ENCODE measurements around the gene PTEN. TPM values are rescaled to one million over a fixed set of nuclear protein-coding genes. Genes with fewer than 3 reads are reported as not detected.
A peak's percentile ranks its signal among the peaks of the same experiment; 100 is the strongest.

PTEN gene
- total RNA-seq, 2 experiments from 2014 or later: 44.5 to 50.8 TPM

GRCh38 chr10:87915406-87915805 is 52.0 kb downstream of the PTEN start:
- Mint-ChIP-seq H3K4me3 (no peak overlapping the region), H3K27ac (no peak overlapping the region), H3K4me1 (peaks cover 28% of the 10 kb centered on the region), H3K9me3 (peaks cover 34% of the 10 kb centered on the region), H3K36me3 (peaks cover 53% of the 10 kb centered on the region), H3K27me3 (no peaks in the 10 kb centered on the region)
- DNase-seq: no peak

- Mint-ChIP-seq H3K9me3 (peaks cover 30% of the 10 kb centered on the region), H3K4me3 (no peak overlapping the region), H3K4me1 (peaks cover 28% of the 10 kb centered on the region), H3K36me3 (peaks cover 50% of the 10 kb centered on the region), H3K27me3 (no peaks in the 10 kb centered on the region), H3K27ac (no peak overlapping the region)
- no peak for DNase-seq
These were observed 52.6 kb downstream of the PTEN start for GRCh38 chr10:87915989-87916388.

- peaks cover 48% of the 10 kb centered on the region for H3K36me3 Mint-ChIP-seq
- no peak for DNase-seq
- H3K27ac Mint-ChIP-seq: no peak overlapping the region
- no peaks in the 10 kb centered on the region for H3K27me3 Mint-ChIP-seq
- no peak overlapping the region for H3K4me3 Mint-ChIP-seq
- peaks cover 26% of the 10 kb centered on the region for H3K9me3 Mint-ChIP-seq
- peaks cover 28% of the 10 kb centered on the region for H3K4me1 Mint-ChIP-seq
These were observed 53.1 kb downstream of the PTEN start for GRCh38 chr10:87916515-87916914.

- H3K36me3 Mint-ChIP-seq: peaks cover 45% of the 10 kb centered on the region
These were observed 54.9 kb downstream of the PTEN start for GRCh38 chr10:87918254-87918859.

GRCh38 chr10:87920538-87920937 is 57.1 kb downstream of the PTEN start:
- Mint-ChIP-seq H3K4me3 (no peak overlapping the region), H3K36me3 (peaks cover 43% of the 10 kb centered on the region), H3K9me3 (peaks cover 5% of the 10 kb centered on the region), H3K27me3 (no peaks in the 10 kb centered on the region), H3K27ac (no peak overlapping the region), H3K4me1 (peaks cover 57% of the 10 kb centered on the region)
- DNase-seq: no peak

More at GRCh38 chr10:87918254-87918859, 54.9 kb downstream of the PTEN start:
- Mint-ChIP-seq H3K27me3 (no peaks in the 10 kb centered on the region), H3K27ac (peak overlapping the region; percentile 17), H3K4me3 (peak overlapping the region; percentile 44), H3K9me3 (peaks cover 12% of the 10 kb centered on the region), H3K4me1 (peaks cover 39% of the 10 kb centered on the region)
- DNase-seq: no peak

- H3K9me3 Mint-ChIP-seq: peaks cover 5% of the 10 kb centered on the region
- no peaks in the 10 kb centered on the region for H3K27me3 Mint-ChIP-seq
- DNase-seq: no peak
- peaks cover 56% of the 10 kb centered on the region for H3K36me3 Mint-ChIP-seq
- H3K4me1 Mint-ChIP-seq: peaks cover 62% of the 10 kb centered on the region
- no peak overlapping the region for H3K4me3 Mint-ChIP-seq
- no peak overlapping the region for H3K27ac Mint-ChIP-seq
These were observed 58.7 kb downstream of the PTEN start for GRCh38 chr10:87921931-87922688.

GRCh38 chr10:87923233-87923632 is 59.8 kb downstream of the PTEN start:
- Mint-ChIP-seq H3K27ac (no peak overlapping the region), H3K4me3 (no peak overlapping the region), H3K36me3 (peaks cover 65% of the 10 kb centered on the region), H3K27me3 (no peaks in the 10 kb centered on the region), H3K9me3 (peaks cover 5% of the 10 kb centered on the region), H3K4me1 (peaks cover 62% of the 10 kb centered on the region)
- no peak for DNase-seq

- no peaks in the 10 kb centered on the region for H3K27me3 Mint-ChIP-seq
- H3K4me1 Mint-ChIP-seq: peaks cover 66% of the 10 kb centered on the region
- H3K9me3 Mint-ChIP-seq: peaks cover 5% of the 10 kb centered on the region
- peaks cover 65% of the 10 kb centered on the region for H3K36me3 Mint-ChIP-seq
- no peak for DNase-seq
- no peak overlapping the region for H3K27ac Mint-ChIP-seq
- no peak overlapping the region for H3K4me3 Mint-ChIP-seq
These were observed 62.1 kb downstream of the PTEN start for GRCh38 chr10:87925570-87925969.

- H3K27ac Mint-ChIP-seq: no peak overlapping the region
- H3K9me3 Mint-ChIP-seq: peaks cover 5% of the 10 kb centered on the region
- H3K4me3 Mint-ChIP-seq: no peak overlapping the region
- peaks cover 75% of the 10 kb centered on the region for H3K4me1 Mint-ChIP-seq
- H3K27me3 Mint-ChIP-seq: no peaks in the 10 kb centered on the region
- no peak for DNase-seq
- peaks cover 58% of the 10 kb centered on the region for H3K36me3 Mint-ChIP-seq
These were observed 63.7 kb downstream of the PTEN start for GRCh38 chr10:87927091-87927490.

GRCh38 chr10:87928996-87929395 is 65.6 kb downstream of the PTEN start:
- Mint-ChIP-seq H3K36me3 (peaks cover 50% of the 10 kb centered on the region), H3K9me3 (peaks cover 2% of the 10 kb centered on the region), H3K4me3 (no peak overlapping the region), H3K27ac (peak overlapping the region; percentile 72), H3K4me1 (peaks cover 63% of the 10 kb centered on the region), H3K27me3 (no peaks in the 10 kb centered on the region)
- no peak for DNase-seq

GRCh38 chr10:87930141-87930540 is 66.7 kb downstream of the PTEN start:
- no peak overlapping the region for H3K27ac Mint-ChIP-seq
- H3K36me3 Mint-ChIP-seq: peaks cover 45% of the 10 kb centered on the region
- H3K4me3 Mint-ChIP-seq: no peak overlapping the region
- H3K4me1 Mint-ChIP-seq: peaks cover 53% of the 10 kb centered on the region
- DNase-seq: no peak
- no peaks in the 10 kb centered on the region for H3K9me3 Mint-ChIP-seq
- no peaks in the 10 kb centered on the region for H3K27me3 Mint-ChIP-seq

GRCh38 chr10:87930934-87931835 is 67.8 kb downstream of the PTEN start:
- DNase-seq: no peak
- Mint-ChIP-seq H3K27ac (no peak overlapping the region), H3K9me3 (no peaks in the 10 kb centered on the region), H3K36me3 (peaks cover 45% of the 10 kb centered on the region), H3K4me3 (no peak overlapping the region), H3K27me3 (no peaks in the 10 kb centered on the region), H3K4me1 (peaks cover 51% of the 10 kb centered on the region)

- Mint-ChIP-seq H3K4me1 (peaks cover 49% of the 10 kb centered on the region), H3K36me3 (peaks cover 44% of the 10 kb centered on the region), H3K9me3 (no peaks in the 10 kb centered on the region), H3K27me3 (no peaks in the 10 kb centered on the region), H3K27ac (no peak overlapping the region), H3K4me3 (no peak overlapping the region)
- DNase-seq: no peak
These were observed 68.4 kb downstream of the PTEN start for GRCh38 chr10:87931836-87932230.

GRCh38 chr10:87935290-87936141 is 72.1 kb downstream of the PTEN start:
- no peaks in the 10 kb centered on the region for H3K27me3 Mint-ChIP-seq
- no peak overlapping the region for H3K4me3 Mint-ChIP-seq
- no peak for DNase-seq
- no peak overlapping the region for H3K27ac Mint-ChIP-seq
- H3K36me3 Mint-ChIP-seq: peaks cover 36% of the 10 kb centered on the region
- H3K4me1 Mint-ChIP-seq: peaks cover 32% of the 10 kb centered on the region
- no peaks in the 10 kb centered on the region for H3K9me3 Mint-ChIP-seq

Measured in activated naive CD8-positive, alpha-beta T cell treated with anti-CD3 and anti-CD28 coated beads for 36 hours (primary cell).